ENCODE measurements around the gene PLCL2.

DNA sequence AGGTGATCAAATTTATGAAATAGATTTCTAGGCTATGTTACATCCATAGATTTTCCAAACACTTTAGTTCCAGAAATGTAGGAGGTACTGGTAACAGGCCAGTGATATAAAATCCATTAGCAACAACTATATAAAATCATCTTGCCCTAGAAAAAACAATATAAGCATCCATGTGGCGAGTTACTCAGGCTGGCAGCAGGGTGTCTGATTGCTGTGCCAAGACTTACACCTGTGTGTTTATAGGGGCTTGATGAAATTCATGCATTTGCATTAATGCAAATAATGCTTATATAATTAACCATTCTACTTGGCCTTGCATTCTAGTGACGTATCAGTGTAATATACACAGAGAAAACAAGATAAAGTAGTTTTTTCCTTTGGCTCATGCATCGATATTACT lies 153.4 kb downstream of the PLCL2 start:
- TF ChIP-seq, protein P1, sequence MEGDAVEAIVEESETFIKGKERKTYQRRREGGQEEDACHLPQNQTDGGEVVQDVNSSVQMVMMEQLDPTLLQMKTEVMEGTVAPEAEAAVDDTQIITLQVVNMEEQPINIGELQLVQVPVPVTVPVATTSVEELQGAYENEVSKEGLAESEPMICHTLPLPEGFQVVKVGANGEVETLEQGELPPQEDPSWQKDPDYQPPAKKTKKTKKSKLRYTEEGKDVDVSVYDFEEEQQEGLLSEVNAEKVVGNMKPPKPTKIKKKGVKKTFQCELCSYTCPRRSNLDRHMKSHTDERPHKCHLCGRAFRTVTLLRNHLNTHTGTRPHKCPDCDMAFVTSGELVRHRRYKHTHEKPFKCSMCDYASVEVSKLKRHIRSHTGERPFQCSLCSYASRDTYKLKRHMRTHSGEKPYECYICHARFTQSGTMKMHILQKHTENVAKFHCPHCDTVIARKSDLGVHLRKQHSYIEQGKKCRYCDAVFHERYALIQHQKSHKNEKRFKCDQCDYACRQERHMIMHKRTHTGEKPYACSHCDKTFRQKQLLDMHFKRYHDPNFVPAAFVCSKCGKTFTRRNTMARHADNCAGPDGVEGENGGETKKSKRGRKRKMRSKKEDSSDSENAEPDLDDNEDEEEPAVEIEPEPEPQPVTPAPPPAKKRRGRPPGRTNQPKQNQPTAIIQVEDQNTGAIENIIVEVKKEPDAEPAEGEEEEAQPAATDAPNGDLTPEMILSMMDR (conservative IDR thresholded peaks at IDR 0.05; ENCODE audit: low read depth in 2 of 2) = no peak
- TF ChIP-seq, protein P2, sequence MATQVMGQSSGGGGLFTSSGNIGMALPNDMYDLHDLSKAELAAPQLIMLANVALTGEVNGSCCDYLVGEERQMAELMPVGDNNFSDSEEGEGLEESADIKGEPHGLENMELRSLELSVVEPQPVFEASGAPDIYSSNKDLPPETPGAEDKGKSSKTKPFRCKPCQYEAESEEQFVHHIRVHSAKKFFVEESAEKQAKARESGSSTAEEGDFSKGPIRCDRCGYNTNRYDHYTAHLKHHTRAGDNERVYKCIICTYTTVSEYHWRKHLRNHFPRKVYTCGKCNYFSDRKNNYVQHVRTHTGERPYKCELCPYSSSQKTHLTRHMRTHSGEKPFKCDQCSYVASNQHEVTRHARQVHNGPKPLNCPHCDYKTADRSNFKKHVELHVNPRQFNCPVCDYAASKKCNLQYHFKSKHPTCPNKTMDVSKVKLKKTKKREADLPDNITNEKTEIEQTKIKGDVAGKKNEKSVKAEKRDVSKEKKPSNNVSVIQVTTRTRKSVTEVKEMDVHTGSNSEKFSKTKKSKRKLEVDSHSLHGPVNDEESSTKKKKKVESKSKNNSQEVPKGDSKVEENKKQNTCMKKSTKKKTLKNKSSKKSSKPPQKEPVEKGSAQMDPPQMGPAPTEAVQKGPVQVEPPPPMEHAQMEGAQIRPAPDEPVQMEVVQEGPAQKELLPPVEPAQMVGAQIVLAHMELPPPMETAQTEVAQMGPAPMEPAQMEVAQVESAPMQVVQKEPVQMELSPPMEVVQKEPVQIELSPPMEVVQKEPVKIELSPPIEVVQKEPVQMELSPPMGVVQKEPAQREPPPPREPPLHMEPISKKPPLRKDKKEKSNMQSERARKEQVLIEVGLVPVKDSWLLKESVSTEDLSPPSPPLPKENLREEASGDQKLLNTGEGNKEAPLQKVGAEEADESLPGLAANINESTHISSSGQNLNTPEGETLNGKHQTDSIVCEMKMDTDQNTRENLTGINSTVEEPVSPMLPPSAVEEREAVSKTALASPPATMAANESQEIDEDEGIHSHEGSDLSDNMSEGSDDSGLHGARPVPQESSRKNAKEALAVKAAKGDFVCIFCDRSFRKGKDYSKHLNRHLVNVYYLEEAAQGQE (IDR thresholded peaks at IDR 0.05; ENCODE audit: unreplicated experiment) = no peak
- TF ChIP-seq POLR2AphosphoS5 (IDR thresholded peaks at IDR 0.05; ENCODE audit: low read depth) = no peak
- no peak for TF ChIP-seq CREB1 (CRISPR knock-in tag; IDR thresholded peaks at IDR 0.05; ENCODE audit: low read depth)
- TF ChIP-seq, protein P3, sequence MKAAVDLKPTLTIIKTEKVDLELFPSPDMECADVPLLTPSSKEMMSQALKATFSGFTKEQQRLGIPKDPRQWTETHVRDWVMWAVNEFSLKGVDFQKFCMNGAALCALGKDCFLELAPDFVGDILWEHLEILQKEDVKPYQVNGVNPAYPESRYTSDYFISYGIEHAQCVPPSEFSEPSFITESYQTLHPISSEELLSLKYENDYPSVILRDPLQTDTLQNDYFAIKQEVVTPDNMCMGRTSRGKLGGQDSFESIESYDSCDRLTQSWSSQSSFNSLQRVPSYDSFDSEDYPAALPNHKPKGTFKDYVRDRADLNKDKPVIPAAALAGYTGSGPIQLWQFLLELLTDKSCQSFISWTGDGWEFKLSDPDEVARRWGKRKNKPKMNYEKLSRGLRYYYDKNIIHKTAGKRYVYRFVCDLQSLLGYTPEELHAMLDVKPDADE (IDR thresholded peaks at IDR 0.05) = no peak
- TF ChIP-seq, protein P4, sequence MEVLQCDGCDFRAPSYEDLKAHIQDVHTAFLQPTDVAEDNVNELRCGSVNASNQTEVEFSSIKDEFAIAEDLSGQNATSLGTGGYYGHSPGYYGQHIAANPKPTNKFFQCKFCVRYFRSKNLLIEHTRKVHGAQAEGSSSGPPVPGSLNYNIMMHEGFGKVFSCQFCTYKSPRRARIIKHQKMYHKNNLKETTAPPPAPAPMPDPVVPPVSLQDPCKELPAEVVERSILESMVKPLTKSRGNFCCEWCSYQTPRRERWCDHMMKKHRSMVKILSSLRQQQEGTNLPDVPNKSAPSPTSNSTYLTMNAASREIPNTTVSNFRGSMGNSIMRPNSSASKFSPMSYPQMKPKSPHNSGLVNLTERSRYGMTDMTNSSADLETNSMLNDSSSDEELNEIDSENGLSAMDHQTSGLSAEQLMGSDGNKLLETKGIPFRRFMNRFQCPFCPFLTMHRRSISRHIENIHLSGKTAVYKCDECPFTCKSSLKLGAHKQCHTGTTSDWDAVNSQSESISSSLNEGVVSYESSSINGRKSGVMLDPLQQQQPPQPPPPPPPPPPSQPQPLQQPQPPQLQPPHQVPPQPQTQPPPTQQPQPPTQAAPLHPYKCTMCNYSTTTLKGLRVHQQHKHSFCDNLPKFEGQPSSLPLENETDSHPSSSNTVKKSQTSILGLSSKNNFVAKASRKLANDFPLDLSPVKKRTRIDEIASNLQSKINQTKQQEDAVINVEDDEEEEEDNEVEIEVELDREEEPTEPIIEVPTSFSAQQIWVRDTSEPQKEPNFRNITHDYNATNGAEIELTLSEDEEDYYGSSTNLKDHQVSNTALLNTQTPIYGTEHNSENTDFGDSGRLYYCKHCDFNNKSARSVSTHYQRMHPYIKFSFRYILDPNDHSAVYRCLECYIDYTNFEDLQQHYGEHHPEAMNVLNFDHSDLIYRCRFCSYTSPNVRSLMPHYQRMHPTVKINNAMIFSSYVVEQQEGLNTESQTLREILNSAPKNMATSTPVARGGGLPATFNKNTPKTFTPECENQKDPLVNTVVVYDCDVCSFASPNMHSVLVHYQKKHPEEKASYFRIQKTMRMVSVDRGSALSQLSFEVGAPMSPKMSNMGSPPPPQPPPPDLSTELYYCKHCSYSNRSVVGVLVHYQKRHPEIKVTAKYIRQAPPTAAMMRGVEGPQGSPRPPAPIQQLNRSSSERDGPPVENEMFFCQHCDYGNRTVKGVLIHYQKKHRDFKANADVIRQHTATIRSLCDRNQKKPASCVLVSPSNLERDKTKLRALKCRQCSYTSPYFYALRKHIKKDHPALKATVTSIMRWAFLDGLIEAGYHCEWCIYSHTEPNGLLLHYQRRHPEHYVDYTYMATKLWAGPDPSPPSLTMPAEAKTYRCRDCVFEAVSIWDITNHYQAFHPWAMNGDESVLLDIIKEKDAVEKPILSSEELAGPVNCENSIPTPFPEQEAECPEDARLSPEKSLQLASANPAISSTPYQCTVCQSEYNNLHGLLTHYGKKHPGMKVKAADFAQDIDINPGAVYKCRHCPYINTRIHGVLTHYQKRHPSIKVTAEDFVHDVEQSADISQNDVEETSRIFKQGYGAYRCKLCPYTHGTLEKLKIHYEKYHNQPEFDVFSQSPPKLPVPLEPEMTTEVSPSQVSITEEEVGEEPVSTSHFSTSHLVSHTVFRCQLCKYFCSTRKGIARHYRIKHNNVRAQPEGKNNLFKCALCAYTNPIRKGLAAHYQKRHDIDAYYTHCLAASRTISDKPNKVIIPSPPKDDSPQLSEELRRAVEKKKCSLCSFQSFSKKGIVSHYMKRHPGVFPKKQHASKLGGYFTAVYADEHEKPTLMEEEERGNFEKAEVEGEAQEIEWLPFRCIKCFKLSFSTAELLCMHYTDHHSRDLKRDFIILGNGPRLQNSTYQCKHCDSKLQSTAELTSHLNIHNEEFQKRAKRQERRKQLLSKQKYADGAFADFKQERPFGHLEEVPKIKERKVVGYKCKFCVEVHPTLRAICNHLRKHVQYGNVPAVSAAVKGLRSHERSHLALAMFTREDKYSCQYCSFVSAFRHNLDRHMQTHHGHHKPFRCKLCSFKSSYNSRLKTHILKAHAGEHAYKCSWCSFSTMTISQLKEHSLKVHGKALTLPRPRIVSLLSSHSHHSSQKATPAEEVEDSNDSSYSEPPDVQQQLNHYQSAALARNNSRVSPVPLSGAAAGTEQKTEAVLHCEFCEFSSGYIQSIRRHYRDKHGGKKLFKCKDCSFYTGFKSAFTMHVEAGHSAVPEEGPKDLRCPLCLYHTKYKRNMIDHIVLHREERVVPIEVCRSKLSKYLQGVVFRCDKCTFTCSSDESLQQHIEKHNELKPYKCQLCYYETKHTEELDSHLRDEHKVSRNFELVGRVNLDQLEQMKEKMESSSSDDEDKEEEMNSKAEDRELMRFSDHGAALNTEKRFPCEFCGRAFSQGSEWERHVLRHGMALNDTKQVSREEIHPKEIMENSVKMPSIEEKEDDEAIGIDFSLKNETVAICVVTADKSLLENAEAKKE (CRISPR knock-in tag; IDR thresholded peaks at IDR 0.05) = no peak
- no peak for TF ChIP-seq EZH2 (IDR thresholded peaks at IDR 0.05; ENCODE audit: low read depth, unreplicated experiment)
- no peak for TF ChIP-seq EZH2phosphoT487 (IDR thresholded peaks at IDR 0.05; ENCODE audit: unreplicated experiment)
- no peak for TF ChIP-seq ZNF331 (CRISPR knock-in tag; IDR thresholded peaks at IDR 0.05; ENCODE audit: low read depth)
- no peak for TF ChIP-seq ZNF114 (CRISPR knock-in tag; IDR thresholded peaks at IDR 0.05)

All from GM23338 (cell line).